ENCODE results near the gene WSB2.

Gene WSB2

DNA sequence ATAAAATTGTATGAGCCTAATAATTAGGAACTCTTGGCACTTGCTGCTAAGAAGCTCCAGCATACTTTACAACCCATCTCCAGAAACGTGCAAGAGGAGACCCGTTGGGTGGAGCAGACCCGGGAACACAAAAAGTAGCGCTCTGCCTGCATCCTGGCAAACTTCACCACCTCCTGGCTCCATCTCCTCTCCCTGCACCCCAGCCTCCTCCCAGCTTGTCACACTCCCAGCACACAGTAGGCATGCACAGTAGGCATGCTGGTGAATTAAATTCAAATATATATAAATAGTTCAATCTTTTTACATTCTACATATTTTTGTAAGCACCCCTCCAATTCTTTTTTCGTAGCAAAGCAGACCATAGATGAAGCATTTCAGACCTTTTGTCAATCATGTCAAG lies 41.6 kb upstream of the WSB2 start:
- no peak overlapping the region for H3K4me3 ChIP-seq (ENCODE audit: low read depth, low read length)
- TF ChIP-seq, protein P1, sequence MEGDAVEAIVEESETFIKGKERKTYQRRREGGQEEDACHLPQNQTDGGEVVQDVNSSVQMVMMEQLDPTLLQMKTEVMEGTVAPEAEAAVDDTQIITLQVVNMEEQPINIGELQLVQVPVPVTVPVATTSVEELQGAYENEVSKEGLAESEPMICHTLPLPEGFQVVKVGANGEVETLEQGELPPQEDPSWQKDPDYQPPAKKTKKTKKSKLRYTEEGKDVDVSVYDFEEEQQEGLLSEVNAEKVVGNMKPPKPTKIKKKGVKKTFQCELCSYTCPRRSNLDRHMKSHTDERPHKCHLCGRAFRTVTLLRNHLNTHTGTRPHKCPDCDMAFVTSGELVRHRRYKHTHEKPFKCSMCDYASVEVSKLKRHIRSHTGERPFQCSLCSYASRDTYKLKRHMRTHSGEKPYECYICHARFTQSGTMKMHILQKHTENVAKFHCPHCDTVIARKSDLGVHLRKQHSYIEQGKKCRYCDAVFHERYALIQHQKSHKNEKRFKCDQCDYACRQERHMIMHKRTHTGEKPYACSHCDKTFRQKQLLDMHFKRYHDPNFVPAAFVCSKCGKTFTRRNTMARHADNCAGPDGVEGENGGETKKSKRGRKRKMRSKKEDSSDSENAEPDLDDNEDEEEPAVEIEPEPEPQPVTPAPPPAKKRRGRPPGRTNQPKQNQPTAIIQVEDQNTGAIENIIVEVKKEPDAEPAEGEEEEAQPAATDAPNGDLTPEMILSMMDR (IDR thresholded peaks at IDR 0.05; ENCODE audit: borderline replicate concordance, insufficient read depth, low read depth, low read length): no peak

DNA sequence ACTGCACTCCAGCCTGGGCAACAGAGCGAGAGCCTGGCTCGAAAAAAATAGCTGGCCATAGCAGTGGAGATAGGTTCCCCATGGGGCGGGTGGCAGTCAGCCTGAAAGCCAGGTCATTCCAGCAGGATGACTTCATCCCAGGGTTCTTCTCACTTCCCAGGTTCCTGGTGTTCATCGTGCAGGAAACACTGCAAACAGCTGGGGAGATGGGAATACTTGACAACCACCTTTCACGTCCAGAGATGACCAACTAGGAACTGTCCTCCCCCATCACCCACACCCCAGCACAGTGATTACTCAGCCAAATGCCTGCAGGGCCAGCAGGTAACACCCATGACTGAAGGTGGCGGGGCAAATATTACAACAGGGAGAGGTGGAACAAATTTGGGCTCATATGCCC lies 41.1 kb upstream of the WSB2 start:
- TF ChIP-seq, protein P1 (IDR thresholded peaks at IDR 0.05; ENCODE audit: borderline replicate concordance, insufficient read depth, low read depth, low read length): no peak
- H3K4me3 ChIP-seq (ENCODE audit: low read depth, low read length): no peak overlapping the region

DNA sequence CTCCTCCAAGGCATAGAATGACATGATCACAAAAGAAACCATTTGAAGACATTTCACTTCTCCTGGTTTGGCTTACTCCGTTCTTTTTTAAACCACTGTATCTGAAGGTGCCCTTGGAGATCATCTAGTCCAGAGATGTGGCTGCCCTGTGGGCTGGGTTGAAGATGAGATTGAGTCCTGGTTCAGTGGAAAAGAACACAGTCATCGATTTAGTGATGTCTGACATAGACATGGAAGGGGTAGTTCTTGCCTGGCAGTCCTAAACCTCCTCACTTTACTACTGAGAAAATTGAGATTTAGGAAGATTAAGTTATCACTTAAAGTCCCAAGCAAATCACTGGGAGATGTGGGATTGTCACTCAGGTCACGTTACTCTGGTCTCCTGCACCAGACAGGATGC lies 40.1 kb upstream of the WSB2 start:
- TF ChIP-seq, protein P1 (IDR thresholded peaks at IDR 0.05; ENCODE audit: borderline replicate concordance, insufficient read depth, low read depth, low read length): no peak
- no peak overlapping the region for H3K4me3 ChIP-seq (ENCODE audit: low read depth, low read length)

GRCh38 chr12:118098911-118099671 lies 38.1 kb upstream of the WSB2 start:
- TF ChIP-seq, protein P1 (IDR thresholded peaks at IDR 0.05; ENCODE audit: borderline replicate concordance, insufficient read depth, low read depth, low read length): no peak
- H3K4me3 ChIP-seq (ENCODE audit: low read depth, low read length): no peak overlapping the region

DNA sequence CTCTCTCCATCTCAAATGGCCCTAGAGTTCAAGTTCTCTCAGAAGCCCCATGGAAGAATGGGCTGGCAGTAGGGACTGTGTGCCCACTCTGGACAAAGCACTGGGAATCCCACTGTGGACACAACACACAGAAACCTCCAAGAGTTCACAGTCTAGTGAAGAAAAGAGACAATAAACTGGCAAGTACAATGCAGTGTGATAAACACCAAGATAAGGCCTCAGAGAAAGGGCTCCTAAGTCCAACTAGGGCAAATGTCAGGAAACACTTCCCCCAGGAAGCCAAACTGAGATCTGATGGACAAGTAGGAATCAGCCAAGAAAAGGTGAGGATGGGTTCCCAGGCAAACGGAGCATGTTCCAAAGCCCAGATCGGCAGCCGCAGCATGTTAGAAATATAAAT lies 37.4 kb upstream of the WSB2 start:
- TF ChIP-seq, protein P1 (IDR thresholded peaks at IDR 0.05; ENCODE audit: borderline replicate concordance, insufficient read depth, low read depth, low read length): no peak
- no peak overlapping the region for H3K4me3 ChIP-seq (ENCODE audit: low read depth, low read length)

DNA sequence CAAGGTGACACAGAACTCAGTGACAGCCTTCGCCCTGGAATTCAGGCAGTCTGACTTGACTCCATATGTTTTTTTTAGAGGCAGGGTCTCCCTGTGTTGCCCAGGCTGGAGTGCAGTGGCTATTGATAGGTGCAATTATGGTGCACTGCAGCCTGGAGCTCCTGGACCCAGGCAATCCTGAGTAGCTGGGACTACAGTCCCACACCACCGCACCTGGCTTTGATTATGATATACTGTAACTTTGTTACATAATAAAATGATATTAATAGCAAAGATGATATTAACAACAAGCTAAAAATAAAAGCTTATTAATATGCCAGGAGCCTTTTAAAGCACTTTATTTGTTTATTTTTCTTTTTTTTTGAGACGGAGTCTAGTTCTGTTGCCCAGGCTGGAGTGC lies 33.1 kb upstream of the WSB2 start:
- TF ChIP-seq, protein P1 (IDR thresholded peaks at IDR 0.05; ENCODE audit: borderline replicate concordance, insufficient read depth, low read depth, low read length): no peak
- H3K4me3 ChIP-seq (ENCODE audit: low read depth, low read length): no peak overlapping the region

GRCh38 chr12:118089782-118090181 lies 28.8 kb upstream of the WSB2 start:
- TF ChIP-seq, protein P1 (IDR thresholded peaks at IDR 0.05; ENCODE audit: borderline replicate concordance, insufficient read depth, low read depth, low read length): no peak
- H3K4me3 ChIP-seq (ENCODE audit: low read depth, low read length): no peak overlapping the region

Data from GM12875 (cell line).